ENCODE measurements around the gene FXR2.

Gene FXR2

GRCh38 chr17:7634384-7634783 is 19.7 kb upstream of the FXR2 start:
- peaks cover 2% of the 10 kb centered on the region for H3K4me1 ChIP-seq (ENCODE audit: insufficient read depth, insufficient read length)
- H3K9ac ChIP-seq (ENCODE audit: insufficient read length, low read depth) = no peak overlapping the region
- no peaks in the 10 kb centered on the region for H3K27me3 ChIP-seq (ENCODE audit: insufficient read depth, insufficient read length)
- no peak for DNase-seq (ENCODE audit: low read depth, low spot score)
- no peak overlapping the region for H3K4me3 ChIP-seq (ENCODE audit: insufficient read length, low read depth)
- TF ChIP-seq YY1 (IDR thresholded peaks at IDR 0.05; ENCODE audit: insufficient read depth, insufficient read length) (no peak), SUZ12 (IDR thresholded peaks at IDR 0.05; ENCODE audit: extremely low read depth, insufficient read depth, insufficient read length) (no peak), ZNF274 (IDR thresholded peaks at IDR 0.05; ENCODE audit: low read depth, low read length) (no peak)
- no peaks in the 10 kb centered on the region for H3K36me3 ChIP-seq (ENCODE audit: insufficient read depth, insufficient read length, low read length)
- no peaks in the 10 kb centered on the region for H3K9me3 ChIP-seq (ENCODE audit: insufficient read depth, low read length)

- Histone ChIP-seq H3K9ac (ENCODE audit: insufficient read length, low read depth) (no peak overlapping the region), H3K36me3 (ENCODE audit: insufficient read depth, insufficient read length, low read length) (no peaks in the 10 kb centered on the region), H3K9me3 (ENCODE audit: insufficient read depth, low read length) (no peaks in the 10 kb centered on the region), H3K4me3 (ENCODE audit: insufficient read length, low read depth) (no peak overlapping the region), H3K27me3 (ENCODE audit: insufficient read depth, insufficient read length) (no peaks in the 10 kb centered on the region), H3K4me1 (ENCODE audit: insufficient read depth, insufficient read length) (peaks cover 2% of the 10 kb centered on the region)
- DNase-seq (ENCODE audit: low read depth, low spot score) = no peak
- no peak for TF ChIP-seq YY1 (IDR thresholded peaks at IDR 0.05; ENCODE audit: insufficient read depth, insufficient read length)
- no peak for TF ChIP-seq SUZ12 (IDR thresholded peaks at IDR 0.05; ENCODE audit: extremely low read depth, insufficient read depth, insufficient read length)
- TF ChIP-seq ZNF274 (IDR thresholded peaks at IDR 0.05; ENCODE audit: low read depth, low read length) = no peak
Observed at GRCh38 chr17:7633093-7633492, 18.4 kb upstream of the FXR2 start.

- Histone ChIP-seq H3K9me3 (ENCODE audit: insufficient read depth, low read length) (no peaks in the 10 kb centered on the region), H3K4me1 (ENCODE audit: insufficient read depth, insufficient read length) (peaks cover 2% of the 10 kb centered on the region), H3K36me3 (ENCODE audit: insufficient read depth, insufficient read length, low read length) (no peaks in the 10 kb centered on the region), H3K9ac (ENCODE audit: insufficient read length, low read depth) (no peak overlapping the region), H3K27me3 (ENCODE audit: insufficient read depth, insufficient read length) (no peaks in the 10 kb centered on the region), H3K4me3 (ENCODE audit: insufficient read length, low read depth) (no peak overlapping the region)
- no peak for DNase-seq (ENCODE audit: low read depth, low spot score)
- no peak for TF ChIP-seq YY1 (IDR thresholded peaks at IDR 0.05; ENCODE audit: insufficient read depth, insufficient read length)
- no peak for TF ChIP-seq SUZ12 (IDR thresholded peaks at IDR 0.05; ENCODE audit: extremely low read depth, insufficient read depth, insufficient read length)
- no peak for TF ChIP-seq ZNF274 (IDR thresholded peaks at IDR 0.05; ENCODE audit: low read depth, low read length)
Observed at GRCh38 chr17:7632492-7632894, 17.8 kb upstream of the FXR2 start.

GRCh38 chr17:7631398-7632380 is 17.0 kb upstream of the FXR2 start:
- Histone ChIP-seq H3K27me3 (ENCODE audit: insufficient read depth, insufficient read length) (no peaks in the 10 kb centered on the region), H3K9ac (ENCODE audit: insufficient read length, low read depth) (no peak overlapping the region)

DNA sequence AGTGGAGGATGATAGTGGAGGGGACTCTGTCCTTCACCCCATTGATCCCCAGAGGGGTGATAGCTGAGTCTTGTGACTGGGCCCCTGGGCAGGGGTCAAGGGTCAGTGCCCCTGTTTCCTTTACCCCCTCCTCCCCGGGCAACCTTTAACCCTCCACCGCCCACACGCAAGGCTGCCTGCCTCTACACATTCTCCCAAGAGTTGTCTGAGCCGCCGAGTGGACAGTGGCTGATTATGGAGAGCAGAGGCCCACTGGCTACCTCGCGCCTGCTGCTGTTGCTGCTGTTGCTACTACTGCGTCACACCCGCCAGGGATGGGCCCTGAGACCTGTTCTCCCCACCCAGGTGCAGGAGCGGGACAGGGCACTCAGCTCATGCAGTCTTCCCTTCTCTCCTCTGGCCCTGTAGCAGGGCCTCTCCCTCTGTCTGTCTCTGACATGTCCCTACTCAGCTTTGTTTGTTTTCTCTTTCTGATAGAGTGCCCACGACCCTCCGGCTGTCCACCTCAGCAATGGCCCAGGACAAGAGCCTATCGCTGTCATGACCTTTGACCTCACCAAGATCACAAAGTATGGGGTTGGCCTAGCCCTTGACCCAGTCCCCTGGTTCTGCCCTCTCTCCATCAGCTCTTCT is 15.4 kb upstream of the FXR2 start, which contains the start of gene SHBG:
Gene SHBG, plus strand, starts transcription at position 197 of the 633 bp plus-strand sequence. Its CDS starts 38 bp downstream, at position 235.
- Histone ChIP-seq H3K27me3 (ENCODE audit: insufficient read depth, insufficient read length) (no peaks in the 10 kb centered on the region), H3K9me3 (ENCODE audit: insufficient read depth, low read length) (no peaks in the 10 kb centered on the region), H3K36me3 (ENCODE audit: insufficient read depth, insufficient read length, low read length) (peaks cover 2% of the 10 kb centered on the region), H3K4me3 (ENCODE audit: insufficient read length, low read depth) (no peak within 1 kb of the TSS), H3K4me1 (ENCODE audit: insufficient read depth, insufficient read length) (peaks cover 2% of the 10 kb centered on the region), H3K9ac (ENCODE audit: insufficient read length, low read depth) (no peak within 1 kb of the TSS)
- TF ChIP-seq YY1 (IDR thresholded peaks at IDR 0.05; ENCODE audit: insufficient read depth, insufficient read length) = no peak
- no peak for TF ChIP-seq ZNF274 (IDR thresholded peaks at IDR 0.05; ENCODE audit: low read depth, low read length)
- TF ChIP-seq SUZ12 (IDR thresholded peaks at IDR 0.05; ENCODE audit: extremely low read depth, insufficient read depth, insufficient read length) = no peak
- DNase-seq (ENCODE audit: low read depth, low spot score) = no peak

More at GRCh38 chr17:7631398-7632380, 17.0 kb upstream of the FXR2 start:
- H3K4me3 ChIP-seq (ENCODE audit: insufficient read length, low read depth) = no peak overlapping the region
- TF ChIP-seq ZNF274 (IDR thresholded peaks at IDR 0.05; ENCODE audit: low read depth, low read length) = no peak
- TF ChIP-seq SUZ12 (IDR thresholded peaks at IDR 0.05; ENCODE audit: extremely low read depth, insufficient read depth, insufficient read length) = no peak
- no peaks in the 10 kb centered on the region for H3K9me3 ChIP-seq (ENCODE audit: insufficient read depth, low read length)
- no peak for DNase-seq (ENCODE audit: low read depth, low spot score)
- no peaks in the 10 kb centered on the region for H3K36me3 ChIP-seq (ENCODE audit: insufficient read depth, insufficient read length, low read length)
- peaks cover 2% of the 10 kb centered on the region for H3K4me1 ChIP-seq (ENCODE audit: insufficient read depth, insufficient read length)

DNA sequence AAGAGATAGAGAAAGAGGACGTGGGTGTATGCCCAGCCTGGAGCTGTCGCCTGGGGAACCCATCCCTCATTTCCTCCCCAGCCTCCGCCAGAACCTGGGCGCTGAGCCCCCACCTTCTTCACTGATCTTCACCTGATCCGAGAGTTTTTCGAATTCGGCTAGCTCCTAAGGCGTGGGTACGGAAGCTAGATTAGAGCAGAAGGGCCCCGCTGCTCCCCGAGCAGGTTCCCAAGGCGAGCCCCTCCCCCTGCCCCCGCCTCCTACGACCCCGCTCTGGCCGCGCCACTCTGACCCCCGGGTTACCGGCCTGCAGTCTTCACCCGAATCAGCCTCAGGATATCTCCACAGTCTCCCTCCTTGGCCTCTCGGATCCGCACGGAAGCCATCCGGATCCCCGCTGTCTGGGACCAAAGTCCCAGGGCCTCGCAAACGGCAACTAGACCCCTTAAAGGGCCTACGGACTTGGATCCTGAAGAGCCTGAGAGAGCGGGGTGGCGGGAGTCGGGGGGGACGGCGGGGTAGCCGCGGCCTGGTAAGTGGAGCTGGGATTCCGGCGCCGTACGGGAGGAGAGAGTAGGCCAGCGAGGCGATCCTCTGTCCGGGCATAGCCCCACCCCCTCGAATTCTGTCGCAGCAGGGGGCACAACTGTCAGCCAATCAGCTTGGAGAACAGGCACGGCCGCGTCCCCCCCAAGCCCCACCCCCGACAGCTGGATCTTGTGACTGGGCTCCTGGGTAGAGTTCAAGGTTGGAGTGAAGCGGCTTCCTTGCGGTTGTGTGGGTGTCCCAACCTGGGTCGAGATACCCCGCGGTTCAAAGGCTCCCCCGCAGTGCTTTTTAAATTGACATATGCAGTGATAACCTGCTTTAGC is 12.8 kb upstream of the FXR2 start, which contains the start of gene SAT2:
Gene SAT2, minus strand, starts transcription at position 572 of the 872 bp plus-strand sequence. Its CDS starts 186 bp downstream, at position 386.
- H3K4me3 ChIP-seq (ENCODE audit: insufficient read length, low read depth) = peak within 1 kb of the TSS; percentile 75
- no peaks in the 10 kb centered on the region for H3K27me3 ChIP-seq (ENCODE audit: insufficient read depth, insufficient read length)
- TF ChIP-seq YY1 (IDR thresholded peaks at IDR 0.05; ENCODE audit: insufficient read depth, insufficient read length) (no peak), ZNF274 (IDR thresholded peaks at IDR 0.05; ENCODE audit: low read depth, low read length) (no peak), SUZ12 (IDR thresholded peaks at IDR 0.05; ENCODE audit: extremely low read depth, insufficient read depth, insufficient read length) (no peak)
- peak within 1 kb of the TSS; percentile 91 for H3K9ac ChIP-seq (ENCODE audit: insufficient read length, low read depth)
- peak; percentile 89 for DNase-seq (ENCODE audit: low read depth, low spot score)
- peaks cover 2% of the 10 kb centered on the region for H3K36me3 ChIP-seq (ENCODE audit: insufficient read depth, insufficient read length, low read length)
- no peaks in the 10 kb centered on the region for H3K4me1 ChIP-seq (ENCODE audit: insufficient read depth, insufficient read length)
- no peaks in the 10 kb centered on the region for H3K9me3 ChIP-seq (ENCODE audit: insufficient read depth, low read length)
